Prostate gland (tissue), 2 donors: Measurements from ENCODE around the gene DLEC1. TPM values are rescaled to one million over a fixed set of nuclear protein-coding genes. Genes with fewer than 3 reads are reported as not detected.

ENCODE experiments used
- DNase-seq: peaks from one replicate; pipeline ENCODE4 v3.0.0-alpha.2; 2019; ENCODE audit warnings: low spot score
- H3K27ac ChIP-seq, 2 donors: fragments of 200-600 bp; sonication (generic); 2 replicates each; pipeline ENCODE4 v1.5.1; 2017 to 2019
- H3K27me3 ChIP-seq: fragments of 200-600 bp; sonication (generic); replicated peaks from 2 replicates; pipeline ENCODE4 v1.5.1; 2019; ENCODE audit not compliant: insufficient read depth
- H3K36me3 ChIP-seq, 2 donors: fragments of 200-600 bp; sonication (generic); 1 replicate in 1 of 2; 2 replicates in 1 of 2; pipeline versions ENCODE4 v1.5.1 to v1.8.1; 2017 to 2019
- H3K4me1 ChIP-seq: fragments of 200-600 bp; sonication (generic); replicated peaks from 2 replicates; pipeline ENCODE4 v1.5.1; 2019
- H3K4me3 ChIP-seq, 2 donors: fragments of 200-600 bp; sonication (generic); 2 replicates each; pipeline ENCODE4 v1.5.1; 2017 to 2019
- H3K9me3 ChIP-seq: fragments of 200-600 bp; sonication (generic); 2 replicates; pipeline ENCODE4 v1.5.1; 2017
- CTCF ChIP-seq, 4 experiments: fragments of 200-600 bp in 2 of 4; fragments of 450-650 bp in 2 of 4; sonication (generic) in 2 of 4; IDR thresholded peaks; 1 replicate in 3 of 4; 2 replicates in 1 of 4; pipeline ENCODE4 v1.5.1; 2016 to 2019; ENCODE audit warnings: antibody characterized with exemption in 4 of 4, mild to moderate bottlenecking in 2 of 4, moderate library complexity in 2 of 4
- POLR2A ChIP-seq: fragments of 450-650 bp; IDR thresholded peaks from one replicate; pipeline ENCODE4 v1.6.1; 2016; ENCODE audit warnings: antibody characterized with exemption, mild to moderate bottlenecking
- POLR2AphosphoS5 ChIP-seq: sonication (generic); formaldehyde crosslinking; IDR thresholded peaks from one replicate; pipeline ENCODE4 v1.6.1; 2017; ENCODE audit warnings: antibody characterized with exemption
- WGBS: methylation state at CpG from one replicate; pipeline ENCODE4 v1.1.5; 2018; 5-methylcytosine and 5-hydroxymethylcytosine counted together
- intact Hi-C: fragments of 100-400 bp; cut with DNase I; formaldehyde crosslinking; loops from one replicate; pipeline ENCODE4 v1.14.2; 2022
- total RNA-seq, 2 donors: library from RNA; depleted of rRNA; stranded (reverse); fragments of >200 nt; gene quantifications; one replicate each; pipeline ENCODE4 v1.1.0, GENCODE V29; 2016

DLEC1 gene
- total RNA-seq, 2 donors from 2014 or later = 0.32 to 13.1 TPM

- Histone ChIP-seq H3K36me3 (no peaks in the 10 kb centered on the region), H3K4me1 (no peaks in the 10 kb centered on the region), H3K27me3 (no peaks in the 10 kb centered on the region), H3K27ac (no peak overlapping the region), H3K4me3 (no peak overlapping the region), H3K9me3 (no peaks in the 10 kb centered on the region)
- DNase-seq = no peak
- 86% methylated on average over 4 of the region's 6 CpGs for WGBS
- intact Hi-C loops = no loop called here
- TF ChIP-seq POLR2A = no peak
- no peak for TF ChIP-seq CTCF (IDR thresholded peaks at IDR 0.05)
Measured at GRCh38 chr3:38016847-38017444, 22.1 kb upstream of the DLEC1 start.

GRCh38 chr3:38017445-38018295, 21.3 kb upstream of the DLEC1 start:
- no peak for DNase-seq
- TF ChIP-seq POLR2AphosphoS5 (no peak), POLR2A (no peak)
- H3K4me3 ChIP-seq = no peak overlapping the region
- H3K27ac ChIP-seq = no peak overlapping the region
- intact Hi-C loops = no loop called here
- H3K36me3 ChIP-seq = no peaks in the 10 kb centered on the region
- H3K4me1 ChIP-seq = no peaks in the 10 kb centered on the region
- WGBS = 78% methylated on average over 9 of the region's 9 CpGs
- no peaks in the 10 kb centered on the region for H3K27me3 ChIP-seq
- H3K9me3 ChIP-seq = no peaks in the 10 kb centered on the region

- Histone ChIP-seq H3K9me3 (no peaks in the 10 kb centered on the region), H3K4me1 (no peaks in the 10 kb centered on the region), H3K4me3 (no peak overlapping the region), H3K36me3 (no peaks in the 10 kb centered on the region), H3K27ac (no peak overlapping the region), H3K27me3 (no peaks in the 10 kb centered on the region)
- intact Hi-C loops = no loop called here
- WGBS = 85% methylated on average over 13 of the region's 13 CpGs
- no peak for TF ChIP-seq POLR2AphosphoS5
- DNase-seq = no peak
Measured at GRCh38 chr3:38018296-38019266, 20.4 kb upstream of the DLEC1 start.

GRCh38 chr3:38019658-38020341, 19.2 kb upstream of the DLEC1 start:
- no peaks in the 10 kb centered on the region for H3K9me3 ChIP-seq
- intact Hi-C loops = no loop called here
- no peak for DNase-seq
- no peaks in the 10 kb centered on the region for H3K27me3 ChIP-seq
- H3K4me1 ChIP-seq = no peaks in the 10 kb centered on the region
- 82% methylated on average over 10 of the region's 10 CpGs for WGBS
- TF ChIP-seq POLR2A (no peak), CTCF (IDR thresholded peaks at IDR 0.05) (no peak)
- no peak overlapping the region for H3K27ac ChIP-seq
- no peak overlapping the region for H3K4me3 ChIP-seq
- H3K36me3 ChIP-seq = no peaks in the 10 kb centered on the region

GRCh38 chr3:38020342-38020726, 18.7 kb upstream of the DLEC1 start:
- no peak for DNase-seq
- Histone ChIP-seq H3K27ac (no peak overlapping the region), H3K4me1 (no peaks in the 10 kb centered on the region), H3K4me3 (no peak overlapping the region), H3K27me3 (no peaks in the 10 kb centered on the region), H3K9me3 (no peaks in the 10 kb centered on the region), H3K36me3 (no peaks in the 10 kb centered on the region)
- TF ChIP-seq CTCF (IDR thresholded peaks at IDR 0.05) (no peak), POLR2AphosphoS5 (no peak), POLR2A (no peak)
- WGBS = 84% methylated on average over 3 of the region's 3 CpGs
- intact Hi-C loops = no loop called here
